ENCODE measurements around the gene SCO1. TPM values are rescaled to one million over a fixed set of nuclear protein-coding genes. Genes with fewer than 3 reads are reported as not detected.
A peak's percentile ranks its signal among the peaks of the same experiment; 100 is the strongest.

SCO1 gene
- total RNA-seq, 1 donor from 2014 or later = 32.4 TPM

GRCh38 chr17:10737168-10737622 lies 39.9 kb upstream of the SCO1 start:
- H3K27me3 ChIP-seq = no peaks in the 10 kb centered on the region
- no peak overlapping the region for H3K9ac ChIP-seq
- H3K36me3 ChIP-seq = no peaks in the 10 kb centered on the region
- H3K4me1 ChIP-seq = no peaks in the 10 kb centered on the region
- no peak overlapping the region for H2AFZ ChIP-seq (replicated peaks)
- Mint-ChIP-seq H3K9me3 (no peaks in the 10 kb centered on the region), H3K36me3 (no peaks in the 10 kb centered on the region), H3K4me3 (no peak overlapping the region), H3K27me3 (ENCODE audit: insufficient read depth, low read depth) (peaks cover 4% of the 10 kb centered on the region), H3K27ac (no peak overlapping the region), H3K4me1 (peaks cover 11% of the 10 kb centered on the region)
- H3K79me2 ChIP-seq (ENCODE audit: low read depth) = no peaks in the 10 kb centered on the region
- H3K27ac ChIP-seq = no peak overlapping the region
- no peaks in the 10 kb centered on the region for H3K9me3 ChIP-seq (ENCODE audit: low read depth)
- no peak overlapping the region for H3K4me2 ChIP-seq
- no peak overlapping the region for H3K4me3 ChIP-seq
- no peaks in the 10 kb centered on the region for H3F3A ChIP-seq (ENCODE audit: low read depth)
- peak; percentile 85 for TF ChIP-seq CTCF (IDR thresholded peaks at IDR 0.05)
- TF ChIP-seq EZH2phosphoT487 (IDR thresholded peaks at IDR 0.05) = no peak
- TF ChIP-seq EZH2 (IDR thresholded peaks at IDR 0.05) = no peak
- no peaks in the 10 kb centered on the region for H4K20me1 ChIP-seq (ENCODE audit: low read depth)
- DNase-seq (ENCODE audit: low spot score) = peak; percentile 70

DNA sequence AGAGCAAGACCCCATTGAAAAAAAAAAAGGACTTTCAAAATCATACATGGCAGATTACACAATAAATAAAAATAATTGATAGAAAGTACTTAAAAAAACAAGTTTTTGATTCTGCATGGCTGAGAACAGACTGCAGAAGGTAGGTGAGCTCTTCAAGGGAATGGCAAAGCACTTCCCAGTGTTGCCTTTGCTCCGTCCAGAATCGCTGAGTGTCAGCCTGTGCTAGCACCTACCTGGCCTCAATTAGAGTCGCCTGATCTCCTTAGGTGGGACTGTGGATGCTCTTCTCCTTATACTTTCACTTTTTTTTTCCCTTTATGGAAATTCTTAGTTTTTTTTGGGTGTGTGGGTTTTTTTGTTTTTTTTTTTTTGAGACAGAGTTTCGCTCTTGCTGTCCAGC lies 38.5 kb upstream of the SCO1 start:
- H3K9me3 Mint-ChIP-seq = peaks cover 2% of the 10 kb centered on the region
- Histone ChIP-seq H3K4me1 (peaks cover 5% of the 10 kb centered on the region), H3K9me3 (ENCODE audit: low read depth) (no peaks in the 10 kb centered on the region), H4K20me1 (ENCODE audit: low read depth) (no peaks in the 10 kb centered on the region), H3K79me2 (ENCODE audit: low read depth) (no peaks in the 10 kb centered on the region), H3K27me3 (peaks cover 7% of the 10 kb centered on the region), H3K4me3 (no peak overlapping the region), H2AFZ (replicated peaks) (no peak overlapping the region), H3K27ac (no peak overlapping the region), H3K36me3 (no peaks in the 10 kb centered on the region), H3K4me2 (no peak overlapping the region), H3F3A (ENCODE audit: low read depth) (peaks cover 6% of the 10 kb centered on the region), H3K9ac (no peak overlapping the region)
- no peak for DNase-seq (ENCODE audit: low spot score)
- H3K27me3 Mint-ChIP-seq (ENCODE audit: insufficient read depth, low read depth) = peaks cover 6% of the 10 kb centered on the region
- H3K36me3 Mint-ChIP-seq = no peaks in the 10 kb centered on the region
- H3K4me3 Mint-ChIP-seq = no peak overlapping the region
- no peak overlapping the region for H3K27ac Mint-ChIP-seq
- TF ChIP-seq EZH2phosphoT487 (IDR thresholded peaks at IDR 0.05) (no peak), CTCF (IDR thresholded peaks at IDR 0.05) (no peak)
- peaks cover 15% of the 10 kb centered on the region for H3K4me1 Mint-ChIP-seq

DNA sequence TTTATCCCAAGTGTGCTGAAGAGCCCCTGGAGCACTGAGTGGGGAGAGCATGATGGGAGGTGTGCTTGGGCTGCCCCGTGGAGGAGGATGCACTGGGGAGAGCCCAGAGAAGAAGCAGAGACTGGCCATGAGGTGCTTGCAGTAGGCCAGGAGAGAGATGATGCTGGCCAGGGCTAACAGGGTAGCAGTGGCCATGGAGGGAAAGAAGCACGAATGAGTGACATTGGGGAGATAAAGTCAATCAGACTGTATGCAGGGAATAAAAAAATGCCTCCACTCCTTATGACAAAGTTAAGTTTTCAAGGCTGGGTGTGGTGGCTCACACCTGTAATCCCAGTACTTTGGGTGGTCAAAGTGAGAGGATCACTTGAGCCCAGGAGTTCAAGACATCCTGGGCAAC lies 37.9 kb upstream of the SCO1 start:
- DNase-seq (ENCODE audit: low spot score) = no peak
- Mint-ChIP-seq H3K27me3 (ENCODE audit: insufficient read depth, low read depth) (peaks cover 7% of the 10 kb centered on the region), H3K9me3 (peaks cover 2% of the 10 kb centered on the region)

More for the DNA sequence above, 37.9 kb upstream of the SCO1 start:
- no peak for TF ChIP-seq CTCF (IDR thresholded peaks at IDR 0.05)
- TF ChIP-seq EZH2phosphoT487 (IDR thresholded peaks at IDR 0.05) = no peak
- TF ChIP-seq EZH2 (IDR thresholded peaks at IDR 0.05) = no peak
- peaks cover 8% of the 10 kb centered on the region for H3K4me1 ChIP-seq
- H3K36me3 ChIP-seq = no peaks in the 10 kb centered on the region
- no peak overlapping the region for H3K4me3 ChIP-seq
- H3K4me1 Mint-ChIP-seq = peaks cover 19% of the 10 kb centered on the region
- no peak overlapping the region for H3K9ac ChIP-seq
- no peak overlapping the region for H2AFZ ChIP-seq (replicated peaks)
- H3K9me3 ChIP-seq (ENCODE audit: low read depth) = no peaks in the 10 kb centered on the region
- no peak overlapping the region for H3K27ac ChIP-seq
- peaks cover 10% of the 10 kb centered on the region for H3F3A ChIP-seq (ENCODE audit: low read depth)
- no peak overlapping the region for H3K4me3 Mint-ChIP-seq
- no peaks in the 10 kb centered on the region for H3K79me2 ChIP-seq (ENCODE audit: low read depth)
- no peak overlapping the region for H3K4me2 ChIP-seq
- no peaks in the 10 kb centered on the region for H3K36me3 Mint-ChIP-seq
- H3K27ac Mint-ChIP-seq = no peak overlapping the region
- peaks cover 12% of the 10 kb centered on the region for H3K27me3 ChIP-seq
- no peaks in the 10 kb centered on the region for H4K20me1 ChIP-seq (ENCODE audit: low read depth)
